Neural progenitor cell (in vitro differentiated cells): ENCODE data around the gene TRPM6. TPM values are rescaled to one million over a fixed set of nuclear protein-coding genes. Genes with fewer than 3 reads are reported as not detected.

Source experiments
- DNase-seq: peaks from one replicate; pipeline ENCODE4 v3.0.0-alpha.2; 2016; ENCODE audit warnings: low spot score
- H2AFZ ChIP-seq: fragments of 200-600 bp; sonication (generic); replicated peaks from 2 replicates; pipeline ENCODE4 v1.6.1; 2016; ENCODE audit warnings: antibody characterized with exemption
- H3F3A ChIP-seq: fragments of 200-600 bp; sonication (generic); 2 replicates; pipeline ENCODE4 v1.6.1; 2016; ENCODE audit warnings: antibody characterized with exemption, low read depth
- H3K27ac ChIP-seq: fragments of 200-600 bp; sonication (generic); 2 replicates; pipeline ENCODE4 v1.5.1; 2016; ENCODE audit warnings: mild to moderate bottlenecking
- H3K27me3 ChIP-seq: fragments of 200-600 bp; sonication (generic); 2 replicates; pipeline ENCODE4 v1.6.1; 2016; ENCODE audit warnings: mild to moderate bottlenecking, moderate library complexity
- H3K36me3 ChIP-seq: fragments of 200-600 bp; sonication (generic); 2 replicates; pipeline ENCODE4 v1.5.1; 2016
- H3K4me1 ChIP-seq: fragments of 200-600 bp; sonication (generic); 2 replicates; pipeline ENCODE4 v1.6.1; 2016; ENCODE audit warnings: mixed run types
- H3K4me2 ChIP-seq: fragments of 200-600 bp; sonication (generic); 2 replicates; pipeline ENCODE4 v1.6.1; 2016
- H3K4me3 ChIP-seq: fragments of 200-600 bp; sonication (generic); 2 replicates; pipeline ENCODE4 v1.5.1; 2016
- H3K79me2 ChIP-seq: fragments of 200-600 bp; sonication (generic); 2 replicates; pipeline ENCODE4 v1.6.1; 2016; ENCODE audit warnings: low read depth
- H3K9ac ChIP-seq: fragments of 200-600 bp; sonication (generic); 2 replicates; pipeline ENCODE4 v1.6.1; 2016
- H3K9me3 ChIP-seq: fragments of 200-600 bp; sonication (generic); 2 replicates; pipeline ENCODE4 v1.5.1; 2016; ENCODE audit warnings: low read depth
- H4K20me1 ChIP-seq: fragments of 200-600 bp; sonication (generic); 2 replicates; pipeline ENCODE4 v1.6.1; 2016; ENCODE audit warnings: low read depth
- H3K27ac Mint-ChIP-seq: 3 replicates; pipeline ENCODE4 v1.8.0; 2021; ENCODE audit warnings: mixed read lengths
- H3K27me3 Mint-ChIP-seq: 2 replicates; pipeline ENCODE4 v1.8.0; 2022; ENCODE audit warnings: low read depth, mild to moderate bottlenecking, inconsistent platforms, moderate library complexity, mixed read lengths; ENCODE audit not compliant: insufficient read depth
- H3K36me3 Mint-ChIP-seq: 3 replicates; pipeline ENCODE4 v1.8.0; 2021; ENCODE audit warnings: mixed read lengths
- H3K4me1 Mint-ChIP-seq: 3 replicates; pipeline ENCODE4 v1.8.0; 2021; ENCODE audit warnings: mixed read lengths
- H3K4me3 Mint-ChIP-seq: 3 replicates; pipeline ENCODE4 v1.8.0; 2021; ENCODE audit warnings: mild to moderate bottlenecking, moderate library complexity, mixed read lengths
- H3K9me3 Mint-ChIP-seq: 3 replicates; pipeline ENCODE4 v1.8.0; 2020; ENCODE audit warnings: mixed read lengths
- CTCF ChIP-seq: fragments of 200-600 bp; sonication (generic); IDR thresholded peaks from 2 replicates; pipeline ENCODE4 v1.5.1; 2017; ENCODE audit warnings: antibody characterized with exemption, mild to moderate bottlenecking
- EZH2 ChIP-seq: fragments of 200-600 bp; sonication (generic); IDR thresholded peaks from 2 replicates; pipeline ENCODE4 v1.6.1; 2017; ENCODE audit warnings: antibody characterized with exemption, mild to moderate bottlenecking, moderate library complexity
- EZH2phosphoT487 ChIP-seq: fragments of 200-600 bp; sonication (generic); IDR thresholded peaks from 2 replicates; pipeline ENCODE4 v1.6.1; 2017; ENCODE audit warnings: antibody characterized with exemption
- total RNA-seq: library from RNA; depleted of rRNA; stranded (reverse); fragments of >200 nt; gene quantifications from 2 replicates; pipeline ENCODE4 v1.2.3, GENCODE V29; 2015; ENCODE audit warnings: low replicate concordance

The TRPM6 gene
- total RNA-seq, 1 donor from 2014 or later: not detected

DNA sequence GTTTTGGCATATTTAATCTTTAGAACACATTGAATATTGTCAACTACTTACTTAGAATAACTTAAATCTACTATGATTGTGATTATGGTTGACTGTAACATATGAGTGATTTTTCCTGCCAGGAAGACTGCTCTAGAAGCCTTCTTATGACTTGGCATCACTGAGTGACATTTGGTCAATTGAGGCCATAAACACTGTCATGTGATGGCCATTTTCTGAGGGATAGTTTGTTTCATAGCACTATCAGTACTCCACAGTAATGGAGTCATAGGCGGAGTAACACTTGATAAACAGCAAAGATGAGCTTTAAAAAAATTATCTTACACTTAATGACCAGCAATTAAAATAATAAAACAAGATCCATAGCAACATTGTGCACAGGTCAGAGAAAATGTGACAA, 34.0 kb upstream of the TRPM6 start:
- Mint-ChIP-seq H3K27me3 (peaks cover 2% of the 10 kb centered on the region), H3K9me3 (no peaks in the 10 kb centered on the region), H3K4me3 (no peak overlapping the region), H3K4me1 (no peaks in the 10 kb centered on the region), H3K27ac (no peak overlapping the region), H3K36me3 (no peaks in the 10 kb centered on the region)
- H3K27me3 ChIP-seq: no peaks in the 10 kb centered on the region
- H3K36me3 ChIP-seq: no peaks in the 10 kb centered on the region
- H3K4me3 ChIP-seq: no peak overlapping the region
- no peak overlapping the region for H3K9ac ChIP-seq
- TF ChIP-seq EZH2phosphoT487 (no peak), EZH2 (no peak), CTCF (no peak)
- no peaks in the 10 kb centered on the region for H4K20me1 ChIP-seq
- no peaks in the 10 kb centered on the region for H3K9me3 ChIP-seq
- no peak overlapping the region for H2AFZ ChIP-seq
- no peaks in the 10 kb centered on the region for H3K79me2 ChIP-seq
- no peaks in the 10 kb centered on the region for H3F3A ChIP-seq
- H3K4me2 ChIP-seq: no peak overlapping the region
- no peak for DNase-seq
- H3K27ac ChIP-seq: no peak overlapping the region
- H3K4me1 ChIP-seq: no peaks in the 10 kb centered on the region

GRCh38 chr9:74920944-74921626, 33.4 kb upstream of the TRPM6 start:
- H3K9me3 ChIP-seq: no peaks in the 10 kb centered on the region
- no peaks in the 10 kb centered on the region for H4K20me1 ChIP-seq
- no peaks in the 10 kb centered on the region for H3K79me2 ChIP-seq
- no peaks in the 10 kb centered on the region for H3K27me3 ChIP-seq
- Mint-ChIP-seq H3K27ac (no peak overlapping the region), H3K4me3 (no peak overlapping the region), H3K9me3 (no peaks in the 10 kb centered on the region), H3K36me3 (no peaks in the 10 kb centered on the region), H3K4me1 (no peaks in the 10 kb centered on the region), H3K27me3 (peaks cover 2% of the 10 kb centered on the region)
- no peaks in the 10 kb centered on the region for H3K36me3 ChIP-seq
- H3F3A ChIP-seq: no peaks in the 10 kb centered on the region
- no peak overlapping the region for H3K9ac ChIP-seq
- H3K4me1 ChIP-seq: no peaks in the 10 kb centered on the region
- H2AFZ ChIP-seq: peak overlapping the region; percentile 26
- no peak overlapping the region for H3K27ac ChIP-seq
- TF ChIP-seq EZH2 (no peak), CTCF (no peak), EZH2phosphoT487 (no peak)
- H3K4me2 ChIP-seq: no peak overlapping the region
- no peak for DNase-seq
- no peak overlapping the region for H3K4me3 ChIP-seq

DNA sequence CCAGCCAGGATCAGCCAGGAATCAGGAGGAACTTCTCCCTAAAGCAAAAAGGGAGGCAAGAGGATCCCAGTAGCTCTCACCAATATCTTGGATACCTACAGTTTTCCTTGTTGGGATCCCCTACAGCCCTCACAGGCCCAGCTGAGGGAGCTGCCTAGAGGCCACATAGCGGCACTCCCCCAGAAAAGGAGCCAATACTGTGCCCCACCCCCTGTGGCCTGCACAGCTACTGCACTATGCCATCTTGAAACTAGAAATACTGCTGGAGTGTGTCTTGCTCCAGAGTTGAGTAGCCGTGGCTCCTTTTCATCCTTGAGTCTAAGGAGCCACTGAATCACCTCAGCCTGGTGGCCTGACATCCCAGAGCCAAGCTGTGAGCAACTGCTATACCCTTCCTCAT, 22.3 kb upstream of the TRPM6 start:
- Mint-ChIP-seq H3K27ac (no peak overlapping the region), H3K36me3 (no peaks in the 10 kb centered on the region), H3K9me3 (peaks cover 2% of the 10 kb centered on the region), H3K27me3 (peaks cover 8% of the 10 kb centered on the region), H3K4me1 (no peaks in the 10 kb centered on the region), H3K4me3 (no peak overlapping the region)
- Histone ChIP-seq H3K79me2 (no peaks in the 10 kb centered on the region), H3K36me3 (no peaks in the 10 kb centered on the region), H3K9ac (no peak overlapping the region), H3K4me1 (no peaks in the 10 kb centered on the region), H2AFZ (no peak overlapping the region), H3K4me2 (no peak overlapping the region), H3F3A (no peaks in the 10 kb centered on the region), H3K27me3 (no peaks in the 10 kb centered on the region), H3K4me3 (no peak overlapping the region), H3K27ac (no peak overlapping the region), H3K9me3 (no peaks in the 10 kb centered on the region), H4K20me1 (no peaks in the 10 kb centered on the region)
- no peak for TF ChIP-seq EZH2phosphoT487
- no peak for TF ChIP-seq CTCF
- TF ChIP-seq EZH2: no peak
- no peak for DNase-seq
